RWPE2 (cell line): ENCODE results near the gene ADAM12.
A peak's percentile ranks its signal among the peaks of the same experiment; 100 is the strongest.
"Not testable (repeated sequence)": the region's sequence is repeated elsewhere in the genome, so short reads cannot be mapped to it uniquely, and the experiment has no call there.

Source experiments
- ATAC-seq: fragments of 200-7000 bp; cut with Tn5 transposase; 3 replicates; pipeline ENCODE4 v1.9.1; 2021; ENCODE audit warnings: low read depth
- DNase-seq: peaks from one replicate; pipeline ENCODE4 v3.0.0-alpha.2; 2020; ENCODE audit warnings: low spot score
- H3K27ac ChIP-seq: fragments of 450-650 bp; 2 replicates; pipeline ENCODE4 v1.5.1; 2017; ENCODE audit warnings: mild to moderate bottlenecking; ENCODE audit not compliant: poor library complexity, severe bottlenecking
- H3K27me3 ChIP-seq: fragments of 250-450 bp; sonication (Bioruptor Pico); 2 replicates; pipeline ENCODE4 v1.5.1; 2021; ENCODE audit warnings: mild to moderate bottlenecking, moderate library complexity; ENCODE audit not compliant: insufficient read depth, poor library complexity, severe bottlenecking
- H3K36me3 ChIP-seq: fragments of 250-450 bp; sonication (Bioruptor Pico); 2 replicates; pipeline ENCODE4 v1.5.1; 2020; ENCODE audit warnings: low read depth, mild to moderate bottlenecking, moderate library complexity
- H3K4me1 ChIP-seq: fragments of 250-450 bp; sonication (Bioruptor Pico); 2 replicates; pipeline ENCODE4 v1.5.1; 2021; ENCODE audit warnings: mild to moderate bottlenecking, moderate library complexity; ENCODE audit not compliant: insufficient read depth, poor library complexity, severe bottlenecking
- H3K4me3 ChIP-seq: fragments of 250-450 bp; sonication (Bioruptor Pico); 2 replicates; pipeline ENCODE4 v1.5.1; 2021; ENCODE audit warnings: mild to moderate bottlenecking, moderate library complexity; ENCODE audit not compliant: severe bottlenecking
- H3K9me3 ChIP-seq: fragments of 250-450 bp; sonication (Bioruptor Pico); 2 replicates; pipeline ENCODE4 v1.5.1; 2021; ENCODE audit warnings: mild to moderate bottlenecking, moderate library complexity; ENCODE audit not compliant: severe bottlenecking
- TF ChIP-seq, protein P1 (sequence below): fragments of 450-650 bp; IDR thresholded peaks from one replicate; pipeline ENCODE4 v1.5.1; 2017; ENCODE audit warnings: mild to moderate bottlenecking, moderate library complexity; ENCODE audit not compliant: poor library complexity, severe bottlenecking

The ADAM12 gene

DNA sequence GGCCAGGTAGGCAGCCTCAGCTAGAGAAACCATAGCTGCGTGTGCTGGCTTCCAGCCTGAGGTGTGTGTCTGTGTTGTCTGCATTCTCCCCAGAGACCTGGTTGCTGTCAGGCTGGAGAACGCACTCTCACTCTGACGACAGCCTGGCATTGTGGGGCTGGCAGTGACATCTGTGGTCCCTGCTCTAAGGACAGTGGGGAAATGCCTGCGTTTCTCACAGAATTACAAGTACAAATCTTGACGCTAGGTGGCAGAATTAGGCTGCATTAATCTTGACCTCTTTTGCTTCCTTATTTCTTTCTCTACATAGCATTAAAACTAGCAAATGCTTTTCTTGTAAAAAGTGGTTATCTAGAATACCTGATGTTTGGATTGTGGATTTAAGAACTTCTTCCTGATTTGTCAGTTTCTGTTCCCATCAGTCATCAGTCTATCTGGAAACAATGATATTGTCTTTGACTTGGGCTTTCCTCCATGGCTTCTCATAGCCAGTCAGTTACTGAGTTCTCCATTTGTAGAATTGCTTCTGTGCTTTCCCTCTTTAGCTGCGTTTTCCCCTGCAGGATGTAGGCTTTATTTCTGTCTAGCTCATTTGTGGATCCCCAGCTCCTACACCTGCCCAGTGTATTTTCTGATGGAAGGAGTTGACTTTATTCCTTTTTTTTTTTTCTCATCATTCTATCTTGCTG is 405.9 kb downstream of the ADAM12 start:
- no peaks in the 10 kb centered on the region for H3K36me3 ChIP-seq
- no peak overlapping the region for H3K4me3 ChIP-seq
- no peaks in the 10 kb centered on the region for H3K4me1 ChIP-seq
- no peaks in the 10 kb centered on the region for H3K9me3 ChIP-seq
- no peaks in the 10 kb centered on the region for H3K27me3 ChIP-seq
- H3K27ac ChIP-seq, result no peak overlapping the region
- no peak for DNase-seq
- TF ChIP-seq, protein P1, sequence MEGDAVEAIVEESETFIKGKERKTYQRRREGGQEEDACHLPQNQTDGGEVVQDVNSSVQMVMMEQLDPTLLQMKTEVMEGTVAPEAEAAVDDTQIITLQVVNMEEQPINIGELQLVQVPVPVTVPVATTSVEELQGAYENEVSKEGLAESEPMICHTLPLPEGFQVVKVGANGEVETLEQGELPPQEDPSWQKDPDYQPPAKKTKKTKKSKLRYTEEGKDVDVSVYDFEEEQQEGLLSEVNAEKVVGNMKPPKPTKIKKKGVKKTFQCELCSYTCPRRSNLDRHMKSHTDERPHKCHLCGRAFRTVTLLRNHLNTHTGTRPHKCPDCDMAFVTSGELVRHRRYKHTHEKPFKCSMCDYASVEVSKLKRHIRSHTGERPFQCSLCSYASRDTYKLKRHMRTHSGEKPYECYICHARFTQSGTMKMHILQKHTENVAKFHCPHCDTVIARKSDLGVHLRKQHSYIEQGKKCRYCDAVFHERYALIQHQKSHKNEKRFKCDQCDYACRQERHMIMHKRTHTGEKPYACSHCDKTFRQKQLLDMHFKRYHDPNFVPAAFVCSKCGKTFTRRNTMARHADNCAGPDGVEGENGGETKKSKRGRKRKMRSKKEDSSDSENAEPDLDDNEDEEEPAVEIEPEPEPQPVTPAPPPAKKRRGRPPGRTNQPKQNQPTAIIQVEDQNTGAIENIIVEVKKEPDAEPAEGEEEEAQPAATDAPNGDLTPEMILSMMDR, result peak; percentile 75
- peak; percentile 61 for ATAC-seq

DNA sequence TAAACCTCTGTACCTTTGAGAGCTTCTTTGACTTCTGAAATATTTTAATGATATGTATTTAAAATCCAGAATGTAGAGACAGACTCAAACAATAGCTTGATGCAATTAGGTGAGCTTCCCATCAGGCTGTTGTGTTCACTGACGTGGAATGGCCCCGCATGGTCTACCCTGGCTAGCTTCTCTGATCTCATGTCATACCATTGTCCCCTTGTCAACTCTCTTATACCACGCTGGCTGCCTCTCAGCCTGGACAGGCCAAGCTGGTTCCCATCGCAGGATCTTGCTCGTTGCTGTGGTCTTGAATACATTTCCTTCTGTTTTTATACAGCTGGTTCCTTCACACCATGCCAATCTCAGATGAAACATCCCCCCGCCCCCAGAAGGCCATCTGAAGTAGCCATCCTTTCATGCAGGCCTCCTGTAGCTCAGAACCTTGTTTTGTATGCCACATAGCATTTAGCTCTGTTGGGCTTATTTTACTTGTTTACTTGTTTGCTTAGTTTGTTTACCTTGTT is 407.7 kb downstream of the ADAM12 start:
- Histone ChIP-seq H3K27me3 (no peaks in the 10 kb centered on the region), H3K27ac (no peak overlapping the region), H3K36me3 (no peaks in the 10 kb centered on the region), H3K4me1 (no peaks in the 10 kb centered on the region), H3K4me3 (no peak overlapping the region), H3K9me3 (no peaks in the 10 kb centered on the region)
- no peak for ATAC-seq
- TF ChIP-seq, protein P1, result no peak
- DNase-seq, result no peak

DNA sequence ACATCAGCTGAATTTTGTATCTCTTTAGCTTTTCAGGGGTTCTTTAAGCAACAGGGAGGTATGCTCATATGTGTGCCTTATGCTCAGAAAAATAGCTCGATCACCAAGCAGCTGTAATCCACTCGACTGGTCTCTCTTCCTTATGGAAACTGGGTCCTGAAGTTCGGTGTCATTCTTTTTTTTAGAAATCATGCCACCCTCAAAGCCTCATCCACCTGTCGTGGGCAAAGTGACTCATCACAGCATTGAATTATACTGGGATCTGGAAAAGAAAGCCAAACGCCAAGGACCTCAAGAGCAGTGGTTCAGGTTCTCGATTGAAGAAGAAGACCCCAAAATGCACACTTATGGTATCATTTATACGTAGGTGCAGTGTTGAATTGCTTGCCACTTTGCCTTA is 408.3 kb downstream of the ADAM12 start:
- no peaks in the 10 kb centered on the region for H3K4me1 ChIP-seq
- H3K4me3 ChIP-seq, result no peak overlapping the region
- DNase-seq (no peak), ATAC-seq (no peak)
- no peaks in the 10 kb centered on the region for H3K9me3 ChIP-seq
- no peak overlapping the region for H3K27ac ChIP-seq
- H3K36me3 ChIP-seq, result no peaks in the 10 kb centered on the region
- no peaks in the 10 kb centered on the region for H3K27me3 ChIP-seq
- TF ChIP-seq, protein P1, result no peak

DNA sequence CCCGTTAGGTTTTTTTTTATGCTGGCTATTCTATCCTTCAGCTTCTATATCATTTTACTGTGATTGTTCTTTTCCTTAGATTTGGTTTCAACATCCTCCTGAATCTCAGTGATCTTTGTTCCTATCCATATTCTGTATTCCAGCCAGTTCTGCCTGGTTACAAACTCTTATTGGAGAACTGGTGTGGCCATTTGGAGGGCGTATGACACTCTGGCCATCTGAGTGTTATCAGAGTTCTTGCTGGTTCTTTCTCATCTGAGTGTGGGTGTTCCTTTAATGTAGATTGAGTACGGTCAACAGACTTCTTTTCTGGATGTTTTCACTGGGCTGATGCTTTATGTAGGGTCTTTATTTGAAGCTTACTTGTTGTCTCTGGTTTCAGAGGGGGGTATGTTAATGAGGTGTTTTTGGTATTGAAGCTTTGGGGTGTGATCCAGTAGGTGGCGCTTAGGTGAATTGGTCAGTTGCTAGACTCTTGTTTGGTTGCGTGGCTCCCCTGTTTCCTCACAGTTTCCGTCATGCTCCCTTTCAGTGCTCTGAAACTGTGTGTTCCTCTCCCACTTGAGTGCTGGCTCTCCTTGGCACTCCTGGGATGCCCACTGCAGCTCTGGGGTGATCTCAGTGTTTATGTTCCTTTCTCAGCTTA is 411.2 kb downstream of the ADAM12 start:
- no peaks in the 10 kb centered on the region for H3K36me3 ChIP-seq
- H3K9me3 ChIP-seq, result no peaks in the 10 kb centered on the region
- ATAC-seq (no peak), DNase-seq (no peak)
- peaks cover 10% of the 10 kb centered on the region for H3K4me1 ChIP-seq
- H3K27me3 ChIP-seq, result no peaks in the 10 kb centered on the region
- TF ChIP-seq, protein P1, result no peak
- H3K27ac ChIP-seq, result no peak overlapping the region
- H3K4me3 ChIP-seq, result no peak overlapping the region

DNA sequence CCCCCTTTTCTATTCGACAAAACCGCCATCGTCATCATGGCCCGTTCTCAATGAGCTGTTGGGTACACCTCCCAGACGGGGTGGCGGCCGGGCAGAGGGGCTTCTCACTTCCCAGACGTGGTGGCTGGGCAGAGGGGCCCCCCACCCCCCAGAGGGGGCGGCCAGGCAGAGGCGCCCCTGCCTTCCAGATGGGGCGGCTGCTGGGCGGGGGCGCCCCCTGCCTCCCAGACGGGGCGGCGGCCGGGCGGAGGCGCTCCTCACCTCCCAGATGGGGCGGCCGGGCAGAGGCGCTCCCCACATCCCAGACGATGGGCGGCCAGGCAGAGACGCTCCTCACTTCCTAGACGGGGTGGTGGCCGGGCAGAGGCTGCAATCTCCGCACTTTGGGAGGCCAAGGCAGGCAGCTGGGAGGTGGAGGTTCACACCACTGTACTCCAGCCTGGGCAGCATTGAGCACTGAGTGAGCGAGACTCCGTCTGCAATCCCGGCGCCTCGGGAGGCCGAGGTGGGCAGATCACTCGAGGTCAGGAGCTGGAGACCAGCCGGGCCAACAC is 418.1 kb downstream of the ADAM12 start:
- DNase-seq, H3K9me3 ChIP-seq, H3K27me3 ChIP-seq, H3K4me3 ChIP-seq, ATAC-seq, H3K27ac ChIP-seq, H3K36me3 ChIP-seq: not testable (repeated sequence)
- peaks cover 16% of the 10 kb centered on the region for H3K4me1 ChIP-seq
